T1000 (cell line): Measurements from ENCODE around the gene MUC2.

Experiments
- DNase-seq: peaks from one replicate; lab custom pipeline; 2025; ENCODE audit warnings: mixed read lengths; lab: John Stamatoyannopoulos, UW

The MUC2 gene

DNA sequence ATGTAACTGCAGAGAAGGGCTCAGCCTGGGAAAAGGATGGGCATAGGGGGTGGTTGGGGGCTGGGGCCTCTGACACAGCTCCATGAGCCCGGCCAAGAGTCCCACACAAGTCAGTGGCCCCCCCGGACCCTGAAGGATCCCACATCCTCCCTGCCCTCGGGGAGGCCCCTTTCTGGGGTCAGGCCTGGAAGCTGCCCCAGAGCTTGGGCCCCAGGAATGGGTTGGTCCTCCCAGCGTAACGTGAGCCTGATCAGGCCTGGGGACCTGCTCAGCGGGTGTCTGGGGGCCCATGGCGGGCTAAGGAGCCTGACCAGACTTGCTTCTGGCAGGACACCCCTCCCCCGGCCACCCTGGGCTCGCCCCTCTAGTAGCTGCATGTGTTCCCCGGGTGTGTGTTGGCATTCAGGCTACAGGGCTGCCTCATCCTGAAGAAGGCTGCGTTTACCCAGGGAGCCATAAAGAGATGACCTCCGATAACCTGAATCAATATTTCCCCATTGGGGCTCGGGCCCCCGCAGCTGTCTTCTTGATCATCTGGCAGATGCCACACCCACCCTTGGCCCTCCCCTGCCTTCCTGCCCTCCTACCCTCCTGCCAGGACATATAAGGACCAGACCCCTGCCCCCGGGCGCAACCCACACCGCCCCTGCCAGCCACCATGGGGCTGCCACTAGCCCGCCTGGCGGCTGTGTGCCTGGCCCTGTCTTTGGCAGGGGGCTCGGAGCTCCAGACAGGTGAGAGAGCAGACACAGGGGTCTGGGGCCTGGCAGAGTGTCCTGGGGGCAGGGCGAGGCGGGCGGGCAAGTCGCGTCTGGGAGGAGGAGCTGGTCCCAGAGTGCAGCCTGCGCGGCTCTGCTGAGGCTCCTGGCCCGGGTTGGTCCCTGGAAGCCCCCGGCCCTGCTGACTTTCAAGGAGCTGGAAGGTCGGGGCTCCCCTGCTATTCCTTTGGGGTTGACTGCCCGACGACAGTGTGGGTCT is at the start of gene MUC2:
MUC2 (plus strand) TSS at position 631 of the 978 bp plus-strand sequence.
- DNase-seq: no peak

DNA sequence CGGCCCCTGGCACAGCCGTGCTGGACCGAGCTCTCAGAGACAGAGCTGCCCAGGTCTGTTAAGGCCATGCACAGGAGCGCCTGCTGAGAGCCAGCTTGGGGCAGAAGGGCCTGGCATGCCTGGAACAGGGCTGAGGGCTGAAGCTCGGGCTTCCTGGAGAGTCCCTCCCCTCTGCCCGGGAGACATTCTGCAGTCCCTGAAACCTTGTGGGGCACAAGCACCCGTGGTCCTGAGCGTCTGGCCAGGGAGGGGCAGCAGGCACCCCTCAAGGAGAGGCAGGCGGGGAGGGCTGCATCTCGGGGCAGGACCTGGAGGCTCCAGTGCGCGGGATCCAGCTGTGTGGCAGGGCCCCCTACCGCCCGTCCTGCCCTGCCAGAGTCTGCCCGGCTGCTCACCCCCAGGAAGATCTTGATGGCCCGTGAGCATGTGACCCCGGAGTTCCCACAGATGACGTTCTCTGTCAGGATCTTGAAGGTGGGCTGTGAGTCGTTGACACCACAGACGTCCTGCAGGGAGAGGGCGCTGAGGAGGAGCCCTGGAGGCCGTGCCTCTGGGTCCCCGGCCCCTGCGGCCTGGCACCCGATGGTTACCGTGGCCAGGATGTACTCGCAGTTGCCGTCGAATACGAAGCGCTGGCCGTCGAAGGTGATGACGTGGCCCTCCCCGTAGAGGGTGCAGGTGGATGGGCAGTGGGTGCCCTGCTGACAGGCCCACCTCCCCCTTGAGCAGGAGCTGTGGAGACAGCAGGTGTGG is 49.1 kb upstream of the MUC2 start:
- no peak for DNase-seq

DNA sequence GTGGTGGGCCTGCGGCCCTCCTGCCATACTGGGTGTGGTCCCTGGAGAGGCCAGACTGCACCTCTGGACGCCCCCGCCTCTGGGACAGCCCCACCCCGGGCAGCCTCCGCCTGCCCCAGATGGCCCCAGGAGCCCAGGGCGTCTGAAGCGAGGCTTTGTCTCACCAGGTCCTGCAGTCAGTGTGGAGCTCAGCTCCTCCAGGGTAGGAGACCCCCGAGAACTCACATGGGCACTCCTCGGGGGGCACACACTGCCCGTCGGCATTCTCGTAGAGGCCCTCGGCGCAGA is 48.6 kb upstream of the MUC2 start:
- DNase-seq: no peak

DNA sequence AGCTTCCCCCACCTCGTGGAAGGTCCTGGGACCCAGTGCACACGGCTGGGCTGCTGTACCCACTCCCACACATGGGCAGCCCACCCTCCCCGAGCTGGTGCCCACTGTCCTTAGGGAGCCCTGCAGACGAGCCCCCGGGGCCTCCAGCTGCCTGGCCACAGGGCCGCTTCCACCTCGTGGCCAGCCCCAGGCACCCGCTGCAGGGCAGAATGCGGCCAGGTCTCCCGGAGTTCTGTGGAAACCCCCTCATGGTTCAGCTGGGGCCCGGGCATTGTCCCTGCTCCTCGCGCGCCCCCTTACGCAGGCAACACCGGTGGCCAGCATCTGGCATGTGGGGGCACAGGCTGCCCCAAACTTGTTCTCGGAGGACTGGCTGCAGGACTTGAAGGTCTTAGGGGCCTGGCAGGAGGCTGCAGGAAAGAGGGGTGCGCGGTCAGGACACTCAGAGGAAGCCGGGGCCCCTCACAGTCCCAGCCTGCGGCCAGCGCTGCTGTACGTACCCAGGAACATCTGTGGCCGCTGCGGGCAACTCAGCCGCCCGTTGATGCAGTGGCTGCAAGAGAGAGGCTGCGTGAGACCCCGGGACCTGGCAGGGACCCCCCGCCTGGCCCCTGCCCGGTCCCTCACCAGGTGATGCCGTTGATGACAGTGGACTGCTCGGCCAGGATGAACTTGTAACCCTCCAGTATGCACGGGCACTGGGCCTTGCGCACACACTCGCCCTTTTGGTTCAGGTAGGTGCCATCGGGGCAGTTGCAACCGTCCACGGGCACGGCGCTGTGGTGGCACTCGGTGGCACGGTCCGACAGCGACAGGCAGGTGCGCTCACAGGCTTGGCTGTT is 47.8 kb upstream of the MUC2 start:
- DNase-seq: no peak

DNA sequence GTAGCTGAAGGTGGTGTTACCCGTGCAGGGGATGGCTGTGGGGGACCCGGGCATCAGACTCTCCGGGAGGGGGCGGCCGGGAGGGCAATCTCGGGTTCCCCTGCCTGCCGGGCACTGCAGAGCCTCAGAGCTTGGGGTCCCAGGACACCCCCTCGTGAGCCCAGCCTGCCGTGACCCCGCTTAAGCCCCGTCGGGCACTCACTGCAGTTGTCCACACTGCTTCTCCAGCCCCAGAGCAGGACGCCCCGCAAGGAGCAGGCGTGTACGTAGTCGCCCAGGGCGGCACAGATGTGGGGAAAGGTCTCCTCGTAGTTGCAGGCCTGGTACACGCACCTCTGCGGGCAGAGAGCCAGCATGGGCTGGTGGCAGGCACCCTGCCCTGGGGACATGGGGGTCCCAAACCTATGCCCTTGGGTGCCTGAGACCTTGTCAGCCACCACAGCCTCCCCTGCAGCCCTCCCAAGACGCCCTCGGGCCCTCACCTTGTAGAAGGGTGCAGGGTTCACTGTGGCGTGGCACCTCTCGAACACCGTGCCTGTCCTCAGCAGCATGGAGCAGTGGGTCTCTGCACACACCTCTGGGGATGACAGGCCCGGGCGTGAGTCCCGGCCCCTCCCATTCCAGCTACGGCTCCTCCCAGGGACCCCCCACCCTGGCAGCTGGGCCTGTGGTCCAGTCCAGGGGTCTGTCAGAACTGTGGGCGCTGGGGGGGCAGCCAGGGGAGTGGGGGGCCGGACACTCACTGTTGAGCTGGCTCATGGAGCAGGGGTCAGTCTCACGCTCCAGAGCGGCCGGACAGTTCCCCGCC is 47.0 kb upstream of the MUC2 start:
- DNase-seq: no peak

DNA sequence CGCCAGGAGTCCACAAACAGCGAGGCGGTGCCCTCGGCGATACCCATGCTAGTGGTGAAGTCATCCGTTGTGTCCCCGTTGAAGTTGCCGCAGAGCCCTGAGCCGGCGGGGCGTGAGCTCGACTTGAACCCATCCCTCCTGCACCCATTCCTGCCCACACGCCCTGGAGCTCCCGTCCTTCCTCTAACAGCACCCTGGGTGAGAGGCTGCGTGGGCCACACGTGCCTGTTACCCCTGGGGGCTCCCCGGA is 46.5 kb upstream of the MUC2 start:
- no peak for DNase-seq

GRCh38 chr11:1028616-1029015 is 46.1 kb upstream of the MUC2 start:
- no peak for DNase-seq

- no peak for DNase-seq
Observed at GRCh38 chr11:1029051-1029450, 45.6 kb upstream of the MUC2 start.

DNA sequence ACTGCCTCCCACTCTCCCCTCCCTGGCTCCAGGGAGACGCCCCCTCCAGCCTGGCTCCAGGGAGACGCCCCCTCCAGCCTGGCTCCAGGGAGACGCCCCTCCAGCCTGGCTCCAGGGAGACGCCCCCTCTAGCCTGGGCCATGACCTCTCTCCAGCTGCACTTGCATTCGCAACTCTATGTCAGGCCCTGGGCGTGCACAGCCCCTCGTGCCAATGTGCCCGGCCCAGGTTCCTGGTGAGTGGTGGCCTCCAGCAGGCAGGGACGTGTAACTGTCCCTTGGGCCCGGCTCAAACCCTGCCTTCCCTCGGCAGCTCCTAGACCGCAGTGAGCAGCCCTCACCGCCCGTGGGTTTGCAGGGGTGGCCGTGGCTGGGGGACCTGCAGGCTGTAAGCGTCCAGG is 45.0 kb upstream of the MUC2 start:
- DNase-seq: no peak

DNA sequence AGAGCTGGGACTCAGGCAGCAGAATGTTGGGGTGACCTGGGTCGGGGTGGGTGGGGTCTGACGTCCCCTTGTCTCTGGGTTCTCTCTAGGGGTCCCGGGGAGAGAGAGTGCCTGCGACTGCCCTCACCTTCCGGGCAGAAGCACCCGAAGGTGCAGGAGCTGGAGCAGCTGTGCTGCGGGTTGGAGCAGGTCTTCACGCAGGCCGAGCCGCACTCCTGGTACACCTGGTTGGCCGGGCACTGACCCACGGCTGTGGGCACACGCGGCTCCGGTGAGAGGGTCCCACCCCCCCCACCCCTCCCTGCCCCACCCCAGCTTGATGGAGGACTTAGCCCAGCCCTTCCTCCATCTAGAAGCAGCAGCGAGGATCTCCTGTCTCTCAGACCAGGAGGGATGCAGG is 44.6 kb upstream of the MUC2 start:
- no peak for DNase-seq

DNA sequence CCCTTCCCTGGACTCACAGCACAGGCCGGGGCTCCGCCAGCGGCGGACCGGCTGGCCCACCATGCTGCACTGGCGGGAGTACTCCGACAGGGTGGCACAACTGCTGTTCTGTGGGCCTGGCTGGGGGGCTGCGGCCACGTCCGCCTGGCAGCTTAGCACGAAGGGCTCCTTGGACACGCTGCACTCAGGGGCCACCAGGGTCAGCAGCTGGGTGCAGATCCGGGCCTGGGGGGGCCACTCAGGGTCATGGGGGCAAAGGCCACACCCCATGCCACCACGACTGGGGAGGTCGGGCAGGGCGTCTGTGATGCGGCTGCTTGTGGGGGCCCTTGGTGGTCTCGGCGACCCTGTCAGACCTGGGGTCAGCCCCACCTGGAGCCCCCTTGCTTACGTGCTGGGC is 44.1 kb upstream of the MUC2 start:
- no peak for DNase-seq

DNA sequence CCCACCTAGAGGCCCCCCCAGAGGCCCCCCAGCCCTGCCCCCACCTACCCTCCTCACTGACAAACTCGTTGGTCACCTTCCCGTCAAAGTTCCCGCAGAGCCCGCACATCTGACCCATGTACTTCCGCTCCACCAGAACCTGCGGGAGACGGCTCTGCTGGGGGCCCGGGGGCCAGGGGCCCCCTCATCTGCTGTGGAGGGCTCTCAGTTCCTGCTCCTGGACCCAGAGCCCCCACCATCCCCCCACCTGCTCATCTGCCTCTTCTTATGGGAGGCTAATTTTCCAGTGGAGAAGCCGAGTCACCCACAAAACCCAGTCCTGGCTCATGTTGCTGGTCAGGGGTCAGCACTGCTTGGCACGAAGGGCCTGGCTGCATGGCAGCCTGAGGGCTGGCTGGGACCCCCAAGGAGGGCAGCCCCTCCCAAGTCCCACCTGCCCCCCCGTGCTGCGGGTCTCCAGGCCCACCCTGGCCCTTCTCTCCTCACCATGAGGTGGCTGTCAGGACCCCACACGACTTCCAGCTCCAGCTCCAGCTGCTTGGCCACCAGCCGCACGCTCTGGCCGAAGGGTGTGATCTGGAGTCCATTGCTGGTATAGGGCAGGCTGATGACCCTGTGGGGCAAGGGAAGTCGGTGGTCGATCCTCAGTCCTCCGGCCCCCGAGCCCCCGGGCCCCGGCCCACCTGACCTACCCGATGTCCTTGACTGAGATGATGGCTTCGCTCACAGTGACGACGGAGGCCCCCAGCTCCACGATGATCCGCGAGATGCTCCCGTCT is 43.4 kb upstream of the MUC2 start:
- DNase-seq: no peak

DNA sequence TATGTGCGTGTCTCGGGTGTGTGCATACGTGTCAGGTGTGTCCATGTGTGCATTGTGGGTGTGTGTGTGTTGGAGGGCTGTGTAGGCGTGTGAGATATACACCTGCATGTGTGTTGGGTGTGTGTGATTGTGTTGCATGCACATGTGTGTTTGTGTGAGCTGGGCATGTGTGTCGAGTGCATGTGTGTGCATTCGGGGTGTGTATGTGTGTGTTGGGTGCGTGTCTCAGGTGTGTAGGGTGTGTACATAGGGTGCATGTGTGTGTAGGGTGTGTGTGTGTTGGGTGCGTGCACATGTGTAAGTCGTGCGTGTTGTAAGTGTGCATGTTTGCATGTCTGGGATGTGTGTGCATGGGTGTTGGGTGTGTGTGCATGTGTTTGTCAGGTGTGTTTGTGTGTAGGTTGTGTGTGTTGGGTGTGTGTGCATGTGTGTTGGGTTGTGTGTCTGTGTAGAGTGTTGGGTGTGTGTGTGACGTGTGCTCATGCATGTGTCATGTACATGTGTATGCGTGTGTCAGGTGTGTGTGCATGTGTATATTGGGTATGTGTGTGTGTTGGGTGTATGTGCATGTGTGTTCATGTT is 42.3 kb upstream of the MUC2 start:
- DNase-seq: no peak

- DNase-seq: no peak
Observed at GRCh38 chr11:1033016-1033798, 41.5 kb upstream of the MUC2 start.

DNA sequence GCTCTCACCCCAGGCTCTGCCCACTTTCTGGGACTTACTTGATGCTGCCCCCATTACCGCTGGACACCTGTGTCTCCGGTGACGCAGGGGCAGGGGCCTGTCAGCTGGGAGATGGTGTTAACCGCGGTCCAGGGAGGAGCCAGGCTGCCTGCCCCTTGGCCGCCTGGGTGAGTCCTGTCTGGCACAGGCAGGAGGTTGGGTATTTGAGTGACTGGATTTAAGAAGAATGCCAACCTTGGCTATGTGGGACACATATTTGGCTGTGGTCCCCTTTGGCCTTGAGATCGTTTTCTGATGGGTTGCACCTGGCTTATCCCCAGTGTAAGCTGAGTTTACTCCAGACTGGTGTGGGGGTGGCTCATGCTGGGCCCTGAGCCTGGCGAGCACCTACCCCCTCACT is 40.7 kb upstream of the MUC2 start:
- DNase-seq: no peak

GRCh38 chr11:1034456-1035295 is 40.0 kb upstream of the MUC2 start:
- no peak for DNase-seq

- no peak for DNase-seq
Observed at GRCh38 chr11:1035577-1036283, 38.9 kb upstream of the MUC2 start.

GRCh38 chr11:1036303-1036923 is 38.3 kb upstream of the MUC2 start, which contains the start of gene MUC6:
Gene MUC6, minus strand, starts transcription at chr11:1036718. Its CDS starts 63 bp downstream, at chr11:1036655.
- no peak for DNase-seq
